NCI-H1417 (cell line): ENCODE measurements around the gene SLC22A1.
"Not testable (repeated sequence)": the region's sequence is repeated elsewhere in the genome, so short reads cannot be mapped to it uniquely, and the experiment has no call there.

Experiments used
- DNase-seq, 3 experiments: peaks; one replicate each; lab custom pipeline; 2025; lab: John Stamatoyannopoulos, UW

SLC22A1 gene

GRCh38 chr6:160137989-160138835, 16.6 kb downstream of the SLC22A1 start:
- peak; percentile 13 to 62 (median 25) for DNase-seq

DNA sequence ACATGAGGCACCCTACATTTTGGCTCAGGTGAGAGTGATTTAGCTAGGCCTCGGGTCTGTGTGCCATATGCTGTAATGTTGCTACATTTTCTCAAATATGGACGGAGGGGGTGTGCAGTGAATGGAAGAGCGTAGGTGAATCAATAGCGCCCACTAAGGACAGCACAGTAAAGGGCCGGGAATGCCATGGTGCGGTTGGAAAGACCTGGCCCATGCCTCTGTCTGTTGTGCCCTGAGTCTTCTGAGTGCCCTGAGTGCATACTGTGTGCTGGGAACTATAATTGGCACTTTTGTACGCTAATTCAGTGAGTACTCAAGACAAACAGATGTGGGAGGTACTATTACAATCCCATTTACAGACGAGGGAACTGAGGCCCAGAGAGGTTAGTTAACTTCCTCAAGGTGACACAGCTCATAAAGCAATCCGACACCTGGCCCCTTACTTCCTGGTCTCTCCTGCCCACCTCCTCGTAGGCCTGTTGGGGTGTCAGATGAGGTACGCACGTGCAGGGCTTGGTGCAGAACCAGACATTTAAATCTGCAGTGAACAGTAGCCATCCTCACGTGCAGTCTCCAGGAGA, 17.3 kb downstream of the SLC22A1 start:
- no peak for DNase-seq

DNA sequence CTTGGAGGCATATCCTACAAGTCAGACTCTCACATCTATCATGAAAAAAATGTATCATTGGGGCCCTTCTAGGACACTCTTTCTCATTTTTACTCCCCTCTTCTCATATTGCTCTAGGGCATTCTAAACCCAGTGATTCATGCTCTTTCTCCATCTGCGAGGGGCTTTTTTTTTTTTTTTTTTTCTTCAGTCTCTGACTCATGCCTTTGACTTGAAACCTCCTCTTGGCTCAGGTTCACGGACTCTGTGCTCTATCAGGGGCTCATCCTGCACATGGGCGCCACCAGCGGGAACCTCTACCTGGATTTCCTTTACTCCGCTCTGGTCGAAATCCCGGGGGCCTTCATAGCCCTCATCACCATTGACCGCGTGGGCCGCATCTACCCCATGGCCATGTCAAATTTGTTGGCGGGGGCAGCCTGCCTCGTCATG, 17.8 kb downstream of the SLC22A1 start:
- no peak for DNase-seq

DNA sequence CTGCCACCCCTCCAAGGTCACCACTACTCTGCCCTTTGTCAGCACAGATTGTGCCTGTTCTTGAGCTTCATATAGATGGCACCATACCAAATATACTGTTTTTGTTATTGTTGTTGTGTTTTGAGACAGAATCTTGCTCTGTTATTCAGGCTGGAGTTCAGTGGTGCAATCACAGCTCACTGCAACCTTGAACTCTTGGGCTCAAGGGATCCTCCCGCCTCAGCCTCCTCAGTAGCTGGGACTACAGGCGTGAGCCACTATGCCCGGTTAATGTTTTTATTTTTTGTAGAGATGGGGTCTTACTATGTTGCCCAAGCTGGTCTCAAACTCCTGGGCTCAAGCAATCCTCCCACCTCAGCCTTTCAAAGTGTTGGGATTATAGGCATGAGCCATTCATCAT, 18.9 kb downstream of the SLC22A1 start:
- not testable (repeated sequence) for DNase-seq

GRCh38 chr6:160141001-160141726, 19.5 kb downstream of the SLC22A1 start:
- DNase-seq = no peak

DNA sequence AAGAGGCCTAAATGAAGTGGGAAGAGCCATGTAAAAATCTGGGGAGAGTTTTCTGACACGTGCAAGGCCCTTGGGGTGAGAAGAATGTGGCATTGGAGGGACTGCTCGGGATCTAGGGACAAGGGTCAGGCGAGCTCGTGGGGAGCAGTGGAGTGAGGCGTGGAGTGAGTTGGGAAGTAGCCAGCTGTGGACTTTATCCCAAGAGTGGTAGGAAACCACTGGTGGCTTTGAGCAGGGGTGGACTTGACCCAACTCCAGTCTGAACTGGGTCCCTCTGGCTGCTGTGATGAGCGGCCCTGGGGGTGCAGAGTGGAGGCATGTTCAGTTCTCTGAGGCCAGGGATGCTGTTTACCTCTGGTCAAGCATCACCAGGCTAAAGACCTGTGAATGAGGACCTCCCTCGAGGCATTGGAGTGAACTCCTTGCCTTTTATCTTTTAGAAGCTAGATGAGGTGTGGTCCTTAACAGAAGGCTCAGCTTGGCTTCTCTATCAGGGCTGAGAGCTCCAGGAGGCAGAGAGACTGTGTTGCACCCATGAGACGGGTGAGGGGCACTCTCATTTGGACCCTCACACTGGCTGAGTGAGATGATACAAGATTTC, 20.6 kb downstream of the SLC22A1 start:
- no peak for DNase-seq

- DNase-seq = no peak
Measured at GRCh38 chr6:160146454-160147145, 25.0 kb downstream of the SLC22A1 start.

DNA sequence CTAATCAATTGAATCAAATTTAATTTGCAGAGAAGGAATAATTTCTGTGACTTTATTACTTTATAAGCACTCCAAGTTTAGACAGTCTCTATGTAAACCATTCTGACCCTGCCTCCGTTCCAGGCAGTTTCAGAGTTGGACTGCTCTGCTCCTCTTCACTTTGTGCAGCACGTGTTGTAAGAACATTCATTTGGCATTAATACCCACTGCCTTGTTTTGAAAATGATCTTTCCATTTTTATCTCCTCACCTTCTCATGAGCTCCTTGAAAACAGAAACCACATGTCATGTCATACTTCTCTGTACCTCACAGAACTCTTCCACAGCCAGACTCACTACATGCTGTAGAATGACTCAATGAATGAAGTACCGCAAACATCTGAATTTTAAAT, 25.5 kb downstream of the SLC22A1 start:
- DNase-seq = no peak

DNA sequence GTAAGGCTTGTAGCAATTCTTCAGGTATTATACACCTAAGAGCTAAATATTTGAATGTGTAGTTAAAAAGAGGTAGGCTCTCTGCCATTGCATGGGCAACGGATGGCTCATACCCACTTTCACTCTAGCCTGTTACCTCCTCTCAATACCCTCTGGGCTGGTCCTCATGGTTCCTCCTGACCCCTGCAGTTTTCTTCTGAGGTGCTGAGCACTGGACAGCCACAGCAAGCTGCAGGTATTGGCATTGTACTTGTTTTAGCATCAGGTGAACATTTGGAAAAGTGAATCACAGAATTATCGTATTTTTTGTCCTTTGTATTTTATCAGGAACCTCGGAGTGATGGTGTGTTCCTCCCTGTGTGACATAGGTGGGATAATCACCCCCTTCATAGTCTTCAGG, 32.9 kb downstream of the SLC22A1 start:
- DNase-seq = no peak

GRCh38 chr6:160156842-160157241, 35.2 kb downstream of the SLC22A1 start:
- DNase-seq = no peak

DNA sequence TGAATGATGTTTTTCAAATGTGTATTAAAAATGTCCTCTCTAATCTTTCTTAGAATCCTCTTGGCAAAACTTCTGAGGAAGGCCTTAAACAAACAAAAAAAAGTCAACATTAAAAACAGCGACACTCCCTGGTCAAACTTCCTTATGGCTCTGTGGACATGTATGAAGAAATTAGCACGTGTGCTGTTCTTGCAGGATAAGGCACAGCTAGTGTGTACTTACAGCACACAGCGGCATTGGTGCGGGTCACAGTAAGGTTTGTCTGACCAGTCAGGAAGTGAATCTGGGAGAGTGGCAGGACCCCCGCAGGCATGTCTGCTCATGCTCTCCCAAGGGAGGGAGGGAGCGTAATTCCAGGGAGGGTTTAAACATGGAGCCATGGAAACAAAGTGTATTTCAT, 38.8 kb downstream of the SLC22A1 start:
- no peak for DNase-seq

- peak in 1 of 3 experiments; percentile 3 for DNase-seq
Measured at GRCh38 chr6:160160929-160161646, 39.5 kb downstream of the SLC22A1 start.

DNA sequence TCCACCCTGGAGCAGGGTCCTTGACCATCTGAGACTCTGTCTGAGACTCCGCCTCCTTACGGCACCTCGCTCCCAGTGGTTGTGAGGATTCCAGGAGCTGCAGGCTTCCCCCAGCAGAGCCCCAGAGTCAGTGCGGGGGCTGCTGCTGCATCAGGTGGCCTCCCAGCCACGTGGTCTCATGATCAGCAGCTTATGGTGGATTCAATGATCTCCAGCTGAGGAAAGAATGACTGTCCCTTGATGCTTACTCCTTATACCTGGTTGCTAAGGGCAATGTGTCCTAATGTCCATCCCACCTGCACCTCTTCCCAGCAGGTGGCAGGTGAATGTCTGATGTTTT, 40.0 kb downstream of the SLC22A1 start:
- no peak for DNase-seq

- DNase-seq = no peak
Measured at GRCh38 chr6:160162030-160162566, 40.5 kb downstream of the SLC22A1 start.

- DNase-seq = no peak
Measured at GRCh38 chr6:160163425-160163824, 41.8 kb downstream of the SLC22A1 start.

DNA sequence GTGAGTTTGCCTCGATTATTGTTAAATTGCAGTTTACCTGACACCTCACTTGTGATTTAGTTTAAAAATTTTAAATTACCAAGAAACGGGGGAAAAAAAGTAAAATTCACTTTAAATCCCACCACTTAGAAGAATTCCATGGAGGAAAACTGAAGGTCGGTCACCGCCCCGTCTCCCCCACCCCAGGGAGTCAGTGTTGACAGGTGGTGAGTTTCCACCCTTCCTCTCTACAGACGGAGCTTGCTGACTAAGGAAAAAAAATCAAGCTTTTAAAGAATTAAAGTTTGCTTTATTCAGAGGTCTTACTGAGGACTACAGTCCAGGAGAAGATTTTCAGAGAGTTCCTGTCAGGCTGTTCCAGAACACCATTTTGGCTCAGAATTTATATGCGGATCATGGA, 42.3 kb downstream of the SLC22A1 start:
- DNase-seq = no peak

GRCh38 chr6:160165928-160166327, 44.3 kb downstream of the SLC22A1 start:
- DNase-seq = not testable (repeated sequence)

DNA sequence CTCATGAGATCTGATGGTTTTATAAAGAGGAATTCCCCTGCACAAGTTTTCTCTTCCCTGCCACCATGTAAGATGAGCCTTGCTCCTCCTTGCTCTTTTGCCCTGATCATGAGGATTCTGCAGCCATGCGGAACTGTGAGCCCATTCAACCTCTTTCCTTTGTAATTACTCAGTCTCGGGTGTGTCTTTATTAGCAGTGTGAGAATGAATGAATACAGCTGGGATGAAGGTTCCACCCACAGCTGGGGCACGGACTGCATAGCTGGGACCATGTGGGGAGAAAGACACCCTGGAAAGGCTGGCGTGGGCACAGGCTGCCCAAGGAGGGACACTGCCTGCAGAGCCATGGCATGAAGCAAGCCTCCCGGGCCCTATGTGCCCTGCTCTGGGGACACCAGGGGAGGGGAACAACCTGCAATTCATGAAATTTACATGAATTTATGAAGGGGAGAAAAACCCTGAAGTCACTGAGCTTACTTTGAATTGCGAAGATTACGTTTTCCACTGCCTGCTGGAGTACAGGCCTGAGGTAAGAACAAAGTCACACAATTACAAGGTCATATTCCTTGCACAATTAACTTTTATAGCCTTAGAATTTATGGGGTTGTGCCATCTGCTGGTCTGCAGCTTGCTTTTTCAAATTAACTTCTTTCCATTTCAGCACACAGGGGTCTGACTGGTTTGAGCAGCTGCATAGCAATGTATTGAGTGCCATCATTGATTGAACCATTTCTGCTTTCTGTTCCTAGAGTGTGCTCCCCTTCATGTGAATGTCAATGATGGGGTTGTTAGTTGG, 46.2 kb downstream of the SLC22A1 start:
- peak; percentile 16 to 62 (median 36) for DNase-seq

DNA sequence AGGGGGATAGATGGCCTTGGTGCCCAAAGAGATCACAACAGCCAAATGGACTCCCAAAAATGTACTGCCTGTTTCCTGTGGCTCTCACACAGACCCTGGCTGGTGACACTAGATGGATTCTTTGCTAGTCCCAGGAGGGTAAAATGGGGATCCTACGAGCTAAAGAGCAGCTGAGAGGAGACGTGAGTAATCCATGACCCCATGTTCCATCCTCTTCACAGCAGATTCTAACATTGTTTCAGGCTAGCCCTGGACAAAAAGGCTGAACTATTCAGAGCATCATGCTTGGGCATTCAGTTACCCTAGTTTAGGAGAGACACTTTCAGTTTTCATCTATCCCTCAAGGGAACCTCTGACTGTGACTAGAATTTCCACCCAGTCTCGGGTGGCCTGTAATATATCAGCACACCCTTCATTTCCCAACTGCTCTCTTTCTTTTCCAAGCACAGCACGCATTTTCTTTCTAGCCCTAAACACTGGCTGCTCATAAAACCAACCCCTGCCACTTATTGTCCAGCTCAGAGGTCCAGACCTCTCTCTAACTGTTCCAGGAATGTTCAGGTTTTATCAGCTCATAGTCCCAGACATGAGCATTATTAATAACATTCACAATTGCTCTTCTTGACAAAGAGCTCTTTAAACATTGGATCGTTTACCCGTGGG, 48.5 kb downstream of the SLC22A1 start:
- no peak for DNase-seq

DNA sequence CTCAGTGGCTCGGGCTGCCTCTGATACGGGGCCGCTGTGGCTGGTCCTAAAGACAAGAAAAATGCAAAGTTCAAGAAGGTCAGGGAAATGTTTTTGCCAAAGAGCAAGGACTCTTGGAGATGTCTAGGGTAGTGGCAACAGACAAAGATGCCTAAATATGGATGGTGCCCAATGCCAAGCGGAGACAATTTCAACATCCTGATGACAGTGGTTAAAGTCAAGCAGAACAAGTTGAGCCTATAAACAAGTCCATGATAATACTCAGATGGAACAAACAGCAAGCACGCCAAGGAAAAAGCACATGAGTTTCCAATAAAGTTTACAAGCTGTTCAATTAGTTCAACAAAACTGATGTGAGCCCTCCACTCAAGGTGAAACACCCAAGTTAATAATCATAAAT, 51.1 kb downstream of the SLC22A1 start:
- DNase-seq = no peak
